SK-N-SH (cell line): Measurements from ENCODE around the gene SYT7. TPM values are rescaled to one million over a fixed set of nuclear protein-coding genes. Genes with fewer than 3 reads are reported as not detected.

Experiments
- CTCF ChIA-PET: fragments of 300-600, 350-600 bp; formaldehyde crosslinking; extraction: SDS; loops from one replicate; lab custom pipeline; 2021; lab: Yijun Ruan, JAX
- POLR2A ChIA-PET: fragments of 350-600 bp; sonication (Branson Sonifier 250); formaldehyde crosslinking; extraction: SDS; loops from one replicate; lab custom pipeline; 2020; ENCODE audit warnings: antibody characterized with exemption, inconsistent platforms; lab: Yijun Ruan, JAX
- DNase-seq: peaks from one replicate; pipeline ENCODE4 v3.0.0; 2012
- H2AFZ ChIP-seq: fragments of 200-600 bp; sonication (generic); 2 replicates; pipeline ENCODE4 v1.8.1; 2016; ENCODE audit warnings: antibody characterized with exemption, mild to moderate bottlenecking, low read depth
- H3F3A ChIP-seq: fragments of 200-600 bp; sonication (generic); replicated peaks from 2 replicates; pipeline ENCODE3; 2016; ENCODE audit warnings: antibody characterized with exemption, mild to moderate bottlenecking; ENCODE audit not compliant: insufficient read depth
- H3K27ac ChIP-seq, 2 experiments: fragments of 200-500 bp in 1 of 2; fragments of 200-600 bp in 1 of 2; sonication (Bioruptor generic) in 1 of 2; sonication (generic), shearing (Covaris generic) in 1 of 2; 2 replicates each; pipeline versions ENCODE4 v1.5.1 to v1.6.1; 2014 to 2016; ENCODE audit warnings: low read depth in 2 of 2, inconsistent platforms in 1 of 2, low read length in 1 of 2, mild to moderate bottlenecking in 1 of 2, mixed read lengths in 1 of 2
- H3K27me3 ChIP-seq: fragments of 200-600 bp; sonication (generic), shearing (Covaris generic); 2 replicates; pipeline ENCODE4 v1.6.1; 2016; ENCODE audit warnings: mixed run types; ENCODE audit not compliant: insufficient read depth
- H3K36me3 ChIP-seq, 2 experiments: fragments of 200-500 bp in 1 of 2; fragments of 200-600 bp in 1 of 2; sonication (Bioruptor generic) in 1 of 2; sonication (generic) in 1 of 2; replicated peaks in 1 of 2; 2 replicates each; pipeline versions ENCODE3 to v1.5.1; 2014 to 2016; ENCODE audit warnings: low read length in 1 of 2, mild to moderate bottlenecking in 1 of 2; ENCODE audit not compliant: insufficient read depth in 2 of 2, control insufficient read depth in 1 of 2
- H3K4me1 ChIP-seq, 2 experiments: fragments of 200-500 bp in 1 of 2; fragments of 200-600 bp in 1 of 2; sonication (Bioruptor generic) in 1 of 2; sonication (generic), shearing (Covaris generic) in 1 of 2; 2 replicates each; pipeline versions ENCODE4 v1.5.1 to v1.6.1; 2014 to 2016; ENCODE audit warnings: low read depth in 1 of 2, low read length in 1 of 2, mixed run types in 1 of 2; ENCODE audit not compliant: insufficient read depth in 2 of 2, control insufficient read depth in 1 of 2
- H3K4me2 ChIP-seq: fragments of 200-600 bp; sonication (generic), shearing (Covaris generic); 2 replicates; pipeline ENCODE4 v1.6.1; 2017; ENCODE audit warnings: mixed run types
- H3K4me3 ChIP-seq, 2 experiments: fragments of 200-500 bp in 1 of 2; fragments of 200-600 bp in 1 of 2; sonication (Bioruptor generic) in 1 of 2; sonication (generic), shearing (Covaris generic) in 1 of 2; 2 replicates each; pipeline versions ENCODE4 v1.5.1 to v1.8.1; 2014 to 2016; ENCODE audit warnings: low read depth in 2 of 2, inconsistent platforms in 1 of 2, low read length in 1 of 2, mild to moderate bottlenecking in 1 of 2, mixed read lengths in 1 of 2, moderate library complexity in 1 of 2
- H3K79me2 ChIP-seq: fragments of 200-600 bp; sonication (generic); 2 replicates; pipeline ENCODE4 v1.8.1; 2017; ENCODE audit warnings: mild to moderate bottlenecking; ENCODE audit not compliant: insufficient read depth
- H3K9ac ChIP-seq: fragments of 200-600 bp; sonication (generic); 2 replicates; pipeline ENCODE4 v1.6.1; 2017; ENCODE audit warnings: mixed run types
- H3K9me2 ChIP-seq: fragments of 200-600 bp; sonication (generic); 2 replicates; pipeline ENCODE4 v1.6.1; 2017; ENCODE audit warnings: mixed run types
- H3K9me3 ChIP-seq: fragments of 200-600 bp; sonication (generic); 2 replicates; pipeline ENCODE4 v1.6.1; 2017; ENCODE audit warnings: mixed run types, mild to moderate bottlenecking, moderate library complexity
- H4K20me1 ChIP-seq: fragments of 200-600 bp; sonication (generic); 2 replicates; pipeline ENCODE4 v1.6.1; 2017; ENCODE audit warnings: mild to moderate bottlenecking, mixed run types; ENCODE audit not compliant: insufficient read depth
- CTCF ChIP-seq: fragments of 200-600 bp; sonication (generic); IDR thresholded peaks from 2 replicates; pipeline ENCODE4 v1.6.1; 2017; ENCODE audit warnings: antibody characterized with exemption, mild to moderate bottlenecking, moderate library complexity
- ELF1 ChIP-seq: IDR thresholded peaks from 2 replicates; pipeline ENCODE4 v1.4.0; 2012
- EP300 ChIP-seq, 2 experiments: IDR thresholded peaks; 2 replicates each; pipeline versions ENCODE4 v1.4.0 to v1.6.1; 2012; ENCODE audit warnings: borderline replicate concordance in 1 of 2, low read depth in 1 of 2, low read length in 1 of 2
- FOXM1 ChIP-seq: IDR thresholded peaks from 2 replicates; pipeline ENCODE4 v1.4.0; 2012; ENCODE audit warnings: low read depth, mild to moderate bottlenecking
- GATA2 ChIP-seq: sonication (generic); formaldehyde crosslinking; IDR thresholded peaks from 2 replicates; pipeline ENCODE4 v1.5.0; 2020; ENCODE audit warnings: mild to moderate bottlenecking, missing genetic modification reagents
- JUND ChIP-seq: IDR thresholded peaks from 2 replicates; pipeline ENCODE4 v1.4.0; 2012
- MEF2A ChIP-seq: IDR thresholded peaks from 2 replicates; pipeline ENCODE4 v1.4.0; 2012; ENCODE audit warnings: low read depth, borderline replicate concordance
- MXI1 ChIP-seq: IDR thresholded peaks from 2 replicates; pipeline ENCODE4 v1.6.1; 2012; ENCODE audit warnings: mild to moderate bottlenecking, low read depth, low read length, improper control_type of control experiment
- NFIC ChIP-seq: IDR thresholded peaks from 2 replicates; pipeline ENCODE4 v1.4.0; 2012; ENCODE audit warnings: borderline replicate concordance
- PBX3 ChIP-seq: IDR thresholded peaks from 2 replicates; pipeline ENCODE4; 2012
- RCOR1 ChIP-seq: fragments of 150-350 bp; IDR thresholded peaks from 2 replicates; pipeline ENCODE4 v1.6.1; 2017; ENCODE audit warnings: antibody characterized with exemption, low read length
- RFX5 ChIP-seq: IDR thresholded peaks from 2 replicates; pipeline ENCODE4 v1.6.1; 2012; ENCODE audit warnings: mild to moderate bottlenecking, improper control_type of control experiment, low read length
- SIN3A ChIP-seq: IDR thresholded peaks from 2 replicates; pipeline ENCODE4 v1.6.1; 2012; ENCODE audit warnings: low read depth, mild to moderate bottlenecking, low read length, moderate library complexity, borderline replicate concordance
- SMC3 ChIP-seq: IDR thresholded peaks from 2 replicates; pipeline ENCODE4 v1.6.1; 2012; ENCODE audit warnings: low read depth, low read length, improper control_type of control experiment
- WGBS: methylation state at CpG from one replicate; pipeline ENCODE4 v1.1.6; 2017; ENCODE audit warnings: low lambda C conversion rate; 5-methylcytosine and 5-hydroxymethylcytosine counted together
- polyA plus RNA-seq, 3 experiments: library from polyadenylated mRNA; depleted of rRNA; stranded (reverse); fragments of >200 nt; gene quantifications; 2 replicates each; pipeline ENCODE4 v1.2.3, GENCODE V29; 2012
- TF ChIP-seq, protein P1 (sequence below): IDR thresholded peaks from 2 replicates; pipeline ENCODE4 v1.4.0; 2012; ENCODE audit warnings: low read depth, borderline replicate concordance

The SYT7 gene
- polyA plus RNA-seq, 1 of the 3 experiments (the other 2 are of a cell fraction), result 1.1 TPM

GRCh38 chr11:61546663-61547062, 34.2 kb downstream of the SYT7 start:
- no peaks in the 10 kb centered on the region for H3K9me2 ChIP-seq
- no peak overlapping the region for H3K4me2 ChIP-seq
- TF ChIP-seq MXI1, result no peak
- no peaks in the 10 kb centered on the region for H3K36me3 ChIP-seq
- 75% methylated on average over 20 of the region's 20 CpGs for WGBS
- no peaks in the 10 kb centered on the region for H3F3A ChIP-seq
- ChIA-PET POLR2A (no interaction called here), CTCF (interaction anchor here (1.1 to 3.0 kb wide), 4 partner anchors 20 to 69 kb away, joined by 3 to 14 read pairs (median 5); no protein-coding TSS in a partner anchor)
- H3K9ac ChIP-seq, result no peak overlapping the region
- H2AFZ ChIP-seq, result no peak overlapping the region
- H3K79me2 ChIP-seq, result no peaks in the 10 kb centered on the region
- DNase-seq, result no peak
- no peaks in the 10 kb centered on the region for H3K9me3 ChIP-seq
- H3K4me1 ChIP-seq, result peaks cover 0 to 34% of the 10 kb centered on the region in 2 experiments; a peak in 2 of 4 replicates
- no peak overlapping the region for H3K4me3 ChIP-seq
- no peaks in the 10 kb centered on the region for H4K20me1 ChIP-seq
- H3K27me3 ChIP-seq, result no peaks in the 10 kb centered on the region
- H3K27ac ChIP-seq, result no peak overlapping the region

DNA sequence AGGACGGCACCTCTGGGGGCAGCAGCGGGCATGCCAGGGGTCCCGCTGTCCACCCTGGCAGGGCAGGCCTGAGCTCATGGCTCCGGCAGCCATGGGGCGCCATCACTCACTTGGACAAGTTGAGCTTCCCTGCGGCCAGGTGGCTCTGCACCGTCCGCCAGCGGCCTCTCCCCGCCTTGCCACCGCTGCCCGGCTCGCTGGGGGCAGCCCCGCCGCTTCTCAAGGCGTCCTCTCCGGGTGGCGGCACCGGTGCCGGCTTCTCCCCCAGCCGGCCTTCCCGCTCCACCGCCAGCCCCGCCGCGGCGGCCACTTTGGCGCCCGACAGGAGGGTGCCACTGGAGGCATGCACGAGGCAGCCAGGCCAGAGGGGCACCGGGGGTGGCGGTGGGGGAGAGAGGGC, 35.0 kb downstream of the SYT7 start:
- DNase-seq, result no peak
- no peaks in the 10 kb centered on the region for H3K27me3 ChIP-seq
- H3K4me3 ChIP-seq, result no peak overlapping the region
- H3K36me3 ChIP-seq, result no peaks in the 10 kb centered on the region
- ChIA-PET CTCF (interaction anchor here (0.8 to 5.4 kb wide), 18 partner anchors 8 to 100 kb away, joined by 3 to 36 read pairs (median 6); no protein-coding TSS in a partner anchor), POLR2A (no interaction called here)
- H2AFZ ChIP-seq, result no peak overlapping the region
- 85% methylated on average over 18 of the region's 32 CpGs for WGBS
- H3K4me1 ChIP-seq, result peaks cover 0 to 39% of the 10 kb centered on the region in 2 experiments; a peak in 2 of 4 replicates
- no peak for TF ChIP-seq ELF1
- no peak for TF ChIP-seq JUND
- no peak for TF ChIP-seq MXI1
- TF ChIP-seq NFIC, result no peak
- no peak for TF ChIP-seq GATA2 (CRISPR knock-in tag)
- no peak for TF ChIP-seq RFX5
- TF ChIP-seq SIN3A, result no peak
- no peak for TF ChIP-seq PBX3
- H4K20me1 ChIP-seq, result no peaks in the 10 kb centered on the region
- H3K27ac ChIP-seq, result no peak overlapping the region
- no peaks in the 10 kb centered on the region for H3K9me2 ChIP-seq
- H3K79me2 ChIP-seq, result no peaks in the 10 kb centered on the region
- no peak overlapping the region for H3K4me2 ChIP-seq
- H3F3A ChIP-seq, result no peaks in the 10 kb centered on the region
- H3K9me3 ChIP-seq, result no peaks in the 10 kb centered on the region
- no peak overlapping the region for H3K9ac ChIP-seq

DNA sequence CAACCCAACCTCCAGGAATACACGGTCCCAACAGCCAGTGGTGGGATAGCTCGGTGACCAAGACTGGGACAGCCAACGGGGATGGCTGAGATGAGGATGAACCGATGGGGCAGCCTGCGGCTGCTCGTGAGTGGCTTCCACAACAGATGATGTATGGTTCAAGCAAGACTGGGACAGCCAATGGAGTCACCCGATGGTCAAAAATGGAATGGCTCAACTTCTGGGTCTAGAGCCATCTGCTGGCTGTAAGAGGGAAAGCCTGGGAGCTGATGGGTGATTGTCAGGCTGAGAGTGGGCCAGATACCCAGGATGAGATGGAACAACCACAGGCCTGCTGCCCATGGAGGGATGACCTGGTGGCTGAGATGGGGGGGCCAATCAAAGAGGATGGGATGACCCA, 35.5 kb downstream of the SYT7 start:
- Histone ChIP-seq H3K27me3 (no peaks in the 10 kb centered on the region), H3K4me1 (peaks cover 0 to 44% of the 10 kb centered on the region in 2 experiments; a peak in 2 of 4 replicates), H3K36me3 (no peaks in the 10 kb centered on the region), H3F3A (no peaks in the 10 kb centered on the region), H3K4me2 (no peak overlapping the region), H3K9ac (no peak overlapping the region), H3K79me2 (no peaks in the 10 kb centered on the region), H3K27ac (no peak overlapping the region), H2AFZ (no peak overlapping the region), H3K4me3 (no peak overlapping the region), H3K9me3 (no peaks in the 10 kb centered on the region), H3K9me2 (no peaks in the 10 kb centered on the region), H4K20me1 (no peaks in the 10 kb centered on the region)
- TF ChIP-seq CTCF (peak; percentile 49), EP300 (IDR thresholded peaks at IDR 0.05; ENCODE audit: borderline replicate concordance in 1 of 2, low read depth in 1 of 2, low read length in 1 of 2) (no peak), RCOR1 (no peak), MEF2A (no peak), FOXM1 (no peak), SMC3 (no peak)
- TF ChIP-seq, protein P1, sequence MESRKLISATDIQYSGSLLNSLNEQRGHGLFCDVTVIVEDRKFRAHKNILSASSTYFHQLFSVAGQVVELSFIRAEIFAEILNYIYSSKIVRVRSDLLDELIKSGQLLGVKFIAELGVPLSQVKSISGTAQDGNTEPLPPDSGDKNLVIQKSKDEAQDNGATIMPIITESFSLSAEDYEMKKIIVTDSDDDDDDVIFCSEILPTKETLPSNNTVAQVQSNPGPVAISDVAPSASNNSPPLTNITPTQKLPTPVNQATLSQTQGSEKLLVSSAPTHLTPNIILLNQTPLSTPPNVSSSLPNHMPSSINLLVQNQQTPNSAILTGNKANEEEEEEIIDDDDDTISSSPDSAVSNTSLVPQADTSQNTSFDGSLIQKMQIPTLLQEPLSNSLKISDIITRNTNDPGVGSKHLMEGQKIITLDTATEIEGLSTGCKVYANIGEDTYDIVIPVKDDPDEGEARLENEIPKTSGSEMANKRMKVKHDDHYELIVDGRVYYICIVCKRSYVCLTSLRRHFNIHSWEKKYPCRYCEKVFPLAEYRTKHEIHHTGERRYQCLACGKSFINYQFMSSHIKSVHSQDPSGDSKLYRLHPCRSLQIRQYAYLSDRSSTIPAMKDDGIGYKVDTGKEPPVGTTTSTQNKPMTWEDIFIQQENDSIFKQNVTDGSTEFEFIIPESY, result no peak
- DNase-seq, result peak; percentile 76
- ChIA-PET POLR2A (no interaction called here), CTCF (interaction anchor here (0.8 to 5.4 kb wide), 21 partner anchors 8 to 99 kb away, joined by 3 to 36 read pairs (median 6); no protein-coding TSS in a partner anchor)
- WGBS, result 87% methylated on average over 7 of the region's 7 CpGs
